BLaER1 (cell line): ENCODE data around the gene B4GALT7.
"Not testable (repeated sequence)": the region's sequence is repeated elsewhere in the genome, so short reads cannot be mapped to it uniquely, and the experiment has no call there.

ENCODE experiments used
- H3K27ac ChIP-seq: shearing (Covaris generic); formaldehyde crosslinking; 2 replicates; pipeline ENCODE4 v1.8.1; 2022
- H3K27me3 ChIP-seq: shearing (Covaris generic); formaldehyde crosslinking; 2 replicates; pipeline ENCODE4 v1.8.1; 2022
- H3K36me3 ChIP-seq: shearing (Covaris generic); formaldehyde crosslinking; 2 replicates; pipeline ENCODE4 v1.8.1; 2022
- H3K4me1 ChIP-seq: shearing (Covaris generic); formaldehyde crosslinking; 2 replicates; pipeline ENCODE4 v1.8.1; 2022
- H3K4me2 ChIP-seq: shearing (Covaris generic); formaldehyde crosslinking; 2 replicates; pipeline ENCODE4 v1.8.1; 2022
- H3K4me3 ChIP-seq: shearing (Covaris generic); formaldehyde crosslinking; 2 replicates; pipeline ENCODE4 v1.8.1; 2022
- H3K9ac ChIP-seq: shearing (Covaris generic); formaldehyde crosslinking; 2 replicates; pipeline ENCODE4 v1.8.1; 2022
- H3K9me3 ChIP-seq: shearing (Covaris generic); formaldehyde crosslinking; 2 replicates; pipeline ENCODE4 v1.8.1; 2022
- H4K20me1 ChIP-seq: shearing (Covaris generic); formaldehyde crosslinking; 2 replicates; pipeline ENCODE4 v1.8.1; 2022
- Cebpa-rat ChIP-seq: shearing (Covaris generic); IDR thresholded peaks from 2 replicates; pipeline ENCODE4 v1.8.1; 2022

B4GALT7 gene

GRCh38 chr5:177599731-177600507 lies at the start of gene B4GALT7:
TSS of gene B4GALT7 (plus strand) at chr5:177600132. CDS start at chr5:177600211, 79 bp downstream.
- no peak for TF ChIP-seq Cebpa-rat

GRCh38 chr5:177552839-177553455 lies 47.0 kb upstream of the B4GALT7 start:
- Histone ChIP-seq H4K20me1 (peaks cover 62% of the 10 kb centered on the region), H3K27ac (peak overlapping the region; percentile 92), H3K4me3 (peak overlapping the region; percentile 97), H3K9me3 (no peaks in the 10 kb centered on the region), H3K36me3 (peaks cover 47% of the 10 kb centered on the region), H3K27me3 (no peaks in the 10 kb centered on the region), H3K9ac (peak overlapping the region; percentile 94), H3K4me1 (peaks cover 38% of the 10 kb centered on the region), H3K4me2 (peak overlapping the region; percentile 92)
- no peak for TF ChIP-seq Cebpa-rat

More at GRCh38 chr5:177599731-177600507, at the start of gene B4GALT7:
- Histone ChIP-seq H3K4me2 (peak within 1 kb of the TSS; percentile 96), H3K9me3 (no peaks in the 10 kb centered on the region), H3K36me3 (peaks cover 39% of the 10 kb centered on the region), H3K4me3 (peak within 1 kb of the TSS; percentile 86), H3K4me1 (peaks cover 20% of the 10 kb centered on the region), H3K27ac (peak within 1 kb of the TSS; percentile 91), H4K20me1 (peaks cover 10% of the 10 kb centered on the region), H3K9ac (peak within 1 kb of the TSS; percentile 94), H3K27me3 (no peaks in the 10 kb centered on the region)

GRCh38 chr5:177553671-177554429 lies 46.1 kb upstream of the B4GALT7 start:
- peaks cover 53% of the 10 kb centered on the region for H4K20me1 ChIP-seq
- peak overlapping the region; percentile 97 for H3K4me3 ChIP-seq
- no peaks in the 10 kb centered on the region for H3K9me3 ChIP-seq
- peaks cover 34% of the 10 kb centered on the region for H3K4me1 ChIP-seq
- no peaks in the 10 kb centered on the region for H3K27me3 ChIP-seq
- H3K9ac ChIP-seq: peak overlapping the region; percentile 94
- H3K4me2 ChIP-seq: peak overlapping the region; percentile 92
- no peak for TF ChIP-seq Cebpa-rat
- peak overlapping the region; percentile 92 for H3K27ac ChIP-seq
- H3K36me3 ChIP-seq: peaks cover 39% of the 10 kb centered on the region

- peaks cover 46% of the 10 kb centered on the region for H4K20me1 ChIP-seq
- H3K4me1 ChIP-seq: peaks cover 27% of the 10 kb centered on the region
- H3K9ac ChIP-seq: peak within 1 kb of the TSS; percentile 94
- peak within 1 kb of the TSS; percentile 92 for H3K4me2 ChIP-seq
- H3K4me3 ChIP-seq: peak within 1 kb of the TSS; percentile 97
- TF ChIP-seq Cebpa-rat: no peak
- no peaks in the 10 kb centered on the region for H3K27me3 ChIP-seq
- no peaks in the 10 kb centered on the region for H3K9me3 ChIP-seq
- H3K36me3 ChIP-seq: peaks cover 34% of the 10 kb centered on the region
- peak within 1 kb of the TSS; percentile 92 for H3K27ac ChIP-seq
Measured at GRCh38 chr5:177554474-177555111, 45.3 kb upstream of the B4GALT7 start, which contains the start of gene FAM193B. TSS of gene FAM193B (minus strand) at chr5:177554563. CDS start at chr5:177554458, 105 bp downstream.

- peaks cover 27% of the 10 kb centered on the region for H3K4me1 ChIP-seq
- H3K27me3 ChIP-seq: no peaks in the 10 kb centered on the region
- peaks cover 28% of the 10 kb centered on the region for H3K36me3 ChIP-seq
- no peaks in the 10 kb centered on the region for H3K9me3 ChIP-seq
- no peak for TF ChIP-seq Cebpa-rat
- H3K4me2 ChIP-seq: peak overlapping the region; percentile 92
- no peak overlapping the region for H3K4me3 ChIP-seq
- H3K9ac ChIP-seq: no peak overlapping the region
- no peak overlapping the region for H3K27ac ChIP-seq
- peaks cover 39% of the 10 kb centered on the region for H4K20me1 ChIP-seq
Measured at GRCh38 chr5:177555228-177555627, 44.7 kb upstream of the B4GALT7 start.

- H3K4me2 ChIP-seq: no peak overlapping the region
Measured at GRCh38 chr5:177555665-177556064, 44.3 kb upstream of the B4GALT7 start.

GRCh38 chr5:177557041-177557647 lies 42.8 kb upstream of the B4GALT7 start:
- no peak overlapping the region for H3K4me2 ChIP-seq
- H3K4me1 ChIP-seq: peaks cover 22% of the 10 kb centered on the region
- no peak overlapping the region for H3K27ac ChIP-seq
- peaks cover 20% of the 10 kb centered on the region for H4K20me1 ChIP-seq
- no peak for TF ChIP-seq Cebpa-rat
- H3K27me3 ChIP-seq: no peaks in the 10 kb centered on the region
- no peak overlapping the region for H3K9ac ChIP-seq
- H3K36me3 ChIP-seq: peaks cover 8% of the 10 kb centered on the region; the same call in 1 of the 2 replicates
- H3K4me3 ChIP-seq: no peak overlapping the region
- peaks cover 11% of the 10 kb centered on the region; the same call in 1 of the 2 replicates for H3K9me3 ChIP-seq

More at GRCh38 chr5:177555665-177556064, 44.3 kb upstream of the B4GALT7 start:
- TF ChIP-seq Cebpa-rat: no peak
- Histone ChIP-seq H3K9me3 (no peaks in the 10 kb centered on the region), H3K27me3 (no peaks in the 10 kb centered on the region), H3K36me3 (peaks cover 23% of the 10 kb centered on the region), H3K27ac (no peak overlapping the region), H3K4me3 (no peak overlapping the region), H3K9ac (no peak overlapping the region), H4K20me1 (peaks cover 35% of the 10 kb centered on the region), H3K4me1 (peaks cover 25% of the 10 kb centered on the region)

GRCh38 chr5:177557796-177558195 lies 42.1 kb upstream of the B4GALT7 start:
- Histone ChIP-seq H3K27me3 (no peaks in the 10 kb centered on the region), H3K4me2 (no peak overlapping the region), H3K9me3 (peaks cover 15% of the 10 kb centered on the region; the same call in 1 of the 2 replicates), H3K36me3 (0 out of 2 replicates have a peak, but pooled peaks cover 2% of the 10 kb centered on the region), H3K4me3 (no peak overlapping the region), H4K20me1 (peaks cover 14% of the 10 kb centered on the region), H3K4me1 (peaks cover 15% of the 10 kb centered on the region), H3K9ac (no peak overlapping the region), H3K27ac (no peak overlapping the region)
- TF ChIP-seq Cebpa-rat: no peak

- not testable (repeated sequence) for H3K4me1 ChIP-seq
Measured at GRCh38 chr5:177559446-177559941, 40.4 kb upstream of the B4GALT7 start.

More at GRCh38 chr5:177559446-177559941, 40.4 kb upstream of the B4GALT7 start:
- H3K27ac ChIP-seq, H3K9ac ChIP-seq, H3K27me3 ChIP-seq, H3K4me2 ChIP-seq, H3K36me3 ChIP-seq, H3K4me3 ChIP-seq, H4K20me1 ChIP-seq: not testable (repeated sequence)
- H3K9me3 ChIP-seq: peaks cover 15% of the 10 kb centered on the region; the same call in 1 of the 2 replicates
